NB4 (cell line): ENCODE results near the gene LSM10.

Source experiments
- CTCF ChIP-seq: IDR thresholded peaks from one replicate; pipeline ENCODE4 v1.5.1; 2012; ENCODE audit warnings: low read depth, low read length
- MYC ChIP-seq: IDR thresholded peaks from 2 replicates; pipeline ENCODE4 v1.6.1; 2011; ENCODE audit warnings: low read depth, low read length
- POLR2A ChIP-seq: IDR thresholded peaks from 2 replicates; pipeline ENCODE4 v1.6.1; 2011; ENCODE audit warnings: mild to moderate bottlenecking; ENCODE audit not compliant: insufficient read length; ENCODE audit errors: extremely low read depth

GRCh38 chr1:36397378-36398230 is at the start of gene LSM10:
- TF ChIP-seq POLR2A (peak; percentile 76), CTCF (no peak), MYC (peak; percentile 84)
